Astrocyte (in vitro differentiated cells and primary cell): ENCODE results near the gene CLEC16A. TPM values are rescaled to one million over a fixed set of nuclear protein-coding genes. Genes with fewer than 3 reads are reported as not detected.
A peak's percentile ranks its signal among the peaks of the same experiment; 100 is the strongest.

Experiments used
- DNase-seq: peaks from one replicate; pipeline ENCODE4 v3.0.0-alpha.2; 2010; ENCODE audit warnings: low read depth
- FAIRE-seq: peaks from 2 replicates; lab custom pipeline; 2011; peaks lifted over from hg19 to GRCh38; lab: Jason Lieb, UNC
- H2AFZ ChIP-seq: 2 replicates; pipeline ENCODE4 v1.6.0; 2012; ENCODE audit warnings: low read depth, low read length, inconsistent platforms
- H3K27ac ChIP-seq: 2 replicates; pipeline ENCODE4 v1.5.1; 2011; ENCODE audit warnings: low read depth, low read length, inconsistent platforms
- H3K27me3 ChIP-seq: 2 replicates; pipeline ENCODE4 v1.6.0; 2011; ENCODE audit warnings: low read length, inconsistent platforms; ENCODE audit not compliant: insufficient read depth
- H3K36me3 ChIP-seq: 2 replicates; pipeline ENCODE4 v1.5.1; 2011; ENCODE audit warnings: low read length, inconsistent platforms; ENCODE audit not compliant: insufficient read depth
- H3K4me1 ChIP-seq: 2 replicates; pipeline ENCODE4 v1.5.1; 2011; ENCODE audit warnings: low read length, inconsistent platforms; ENCODE audit not compliant: insufficient read depth
- H3K4me2 ChIP-seq: 2 replicates; pipeline ENCODE4 v1.6.0; 2012; ENCODE audit warnings: low read length, inconsistent platforms
- H3K4me3 ChIP-seq: 2 replicates; pipeline ENCODE4 v1.5.1; 2011; ENCODE audit warnings: low read depth, mild to moderate bottlenecking, low read length, inconsistent platforms; ENCODE audit not compliant: insufficient read depth
- H3K79me2 ChIP-seq: 2 replicates; pipeline ENCODE4 v1.6.0; 2012; ENCODE audit warnings: mild to moderate bottlenecking, low read length, inconsistent platforms; ENCODE audit not compliant: insufficient read depth
- H3K9ac ChIP-seq: 2 replicates; pipeline ENCODE4 v1.6.0; 2012; ENCODE audit warnings: mild to moderate bottlenecking, low read length, inconsistent platforms
- H3K9me3 ChIP-seq: 2 replicates; pipeline ENCODE4 v1.5.1; 2012; ENCODE audit warnings: low read depth, mild to moderate bottlenecking, low read length, inconsistent platforms; ENCODE audit not compliant: insufficient read depth
- H4K20me1 ChIP-seq: 2 replicates; pipeline ENCODE4 v1.6.0; 2012; ENCODE audit warnings: low read length, inconsistent platforms; ENCODE audit not compliant: insufficient read depth
- H3K27ac Mint-ChIP-seq: one replicate; pipeline ENCODE4 v1.8.0; 2021; ENCODE audit warnings: mild to moderate bottlenecking, mixed read lengths; ENCODE audit not compliant: unreplicated experiment
- H3K27me3 Mint-ChIP-seq: one replicate; pipeline ENCODE4 v1.8.0; 2021; ENCODE audit warnings: low read depth, mixed read lengths; ENCODE audit not compliant: unreplicated experiment
- H3K36me3 Mint-ChIP-seq: one replicate; pipeline ENCODE4 v1.8.0; 2021; ENCODE audit warnings: low read depth, mixed read lengths; ENCODE audit not compliant: unreplicated experiment
- H3K4me1 Mint-ChIP-seq: one replicate; pipeline ENCODE4 v1.8.0; 2021; ENCODE audit warnings: low read depth, mixed read lengths; ENCODE audit not compliant: unreplicated experiment
- H3K4me3 Mint-ChIP-seq: one replicate; pipeline ENCODE4 v1.8.0; 2021; ENCODE audit warnings: mild to moderate bottlenecking, moderate library complexity, mixed read lengths; ENCODE audit not compliant: unreplicated experiment
- H3K9me3 Mint-ChIP-seq: one replicate; pipeline ENCODE4 v1.8.0; 2021; ENCODE audit warnings: mild to moderate bottlenecking, mixed read lengths; ENCODE audit not compliant: unreplicated experiment
- CTCF ChIP-seq: IDR thresholded peaks from 2 replicates; pipeline ENCODE4 v1.5.1; 2011; ENCODE audit warnings: low read depth, mild to moderate bottlenecking, inconsistent platforms, low read length, moderate library complexity; ENCODE audit not compliant: insufficient read depth
- EZH2 ChIP-seq: IDR thresholded peaks from 2 replicates; pipeline ENCODE4 v1.6.1; 2012; ENCODE audit warnings: mild to moderate bottlenecking, low read length, inconsistent platforms; ENCODE audit not compliant: insufficient read depth
- total RNA-seq: library from RNA; stranded (reverse); gene quantifications from 2 replicates; pipeline ENCODE4 v1.2.1, GENCODE V29; 2021

The CLEC16A gene
- total RNA-seq, 1 donor from 2014 or later = 31.7 TPM

DNA sequence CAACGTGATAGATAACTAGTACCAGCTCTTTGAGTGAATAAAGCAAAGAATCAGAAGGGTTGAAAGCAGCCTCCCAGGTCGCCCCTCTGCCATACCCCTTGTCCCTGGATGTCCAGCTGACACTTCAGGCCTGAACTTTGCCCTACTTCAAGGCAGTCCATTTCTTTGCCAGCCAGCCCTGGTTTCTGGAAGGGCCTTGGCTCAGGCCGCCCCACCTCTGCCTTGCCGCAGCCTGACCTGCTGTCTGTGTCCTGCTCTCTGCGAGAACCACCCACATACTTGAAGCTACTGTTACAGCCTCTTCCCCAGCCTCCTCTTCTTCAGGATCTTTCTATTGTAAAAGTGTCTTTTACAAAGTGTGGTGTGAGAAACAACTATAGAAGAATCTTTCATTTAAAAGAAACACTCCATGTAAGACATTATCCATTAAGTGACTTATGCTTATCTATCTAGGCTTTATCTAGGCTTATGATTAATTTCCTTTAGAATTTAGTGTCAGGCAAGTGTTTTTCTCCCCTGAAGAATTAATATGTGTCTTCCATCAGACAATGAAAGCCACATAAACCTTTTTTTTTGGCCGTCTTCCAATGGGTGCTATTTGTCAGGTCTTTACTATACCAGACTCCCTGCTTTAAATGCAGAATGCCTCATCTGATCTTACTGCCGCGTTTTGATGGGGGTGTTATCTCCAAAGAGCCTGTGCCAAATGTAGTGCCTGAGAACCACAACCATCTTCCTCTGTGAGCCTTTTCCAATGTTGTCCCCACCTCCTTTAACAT, 177.7 kb downstream of the CLEC16A start:
- Mint-ChIP-seq H3K4me3 (no peak overlapping the region), H3K4me1 (peaks cover 33% of the 10 kb centered on the region), H3K9me3 (no peaks in the 10 kb centered on the region), H3K27ac (peak overlapping the region; percentile 72), H3K27me3 (peaks cover 2% of the 10 kb centered on the region), H3K36me3 (peaks cover 14% of the 10 kb centered on the region)
- Histone ChIP-seq H3K79me2 (no peaks in the 10 kb centered on the region), H3K4me3 (no peak overlapping the region), H3K27ac (no peak overlapping the region), H3K9me3 (no peaks in the 10 kb centered on the region), H3K4me2 (no peak overlapping the region), H2AFZ (no peak overlapping the region), H3K9ac (no peak overlapping the region), H3K4me1 (peaks cover 18% of the 10 kb centered on the region), H3K36me3 (peaks cover 9% of the 10 kb centered on the region), H3K27me3 (no peaks in the 10 kb centered on the region), H4K20me1 (peaks cover 3% of the 10 kb centered on the region)
- no peak for TF ChIP-seq EZH2
- TF ChIP-seq CTCF = no peak
- FAIRE-seq (no peak), DNase-seq (peak; percentile 79)

- Histone ChIP-seq H3K9me3 (no peaks in the 10 kb centered on the region), H3K4me2 (no peak overlapping the region), H3K4me3 (no peak overlapping the region), H3K9ac (no peak overlapping the region), H3K27me3 (no peaks in the 10 kb centered on the region), H3K27ac (no peak overlapping the region), H3K4me1 (peaks cover 17% of the 10 kb centered on the region), H3K36me3 (peaks cover 9% of the 10 kb centered on the region), H4K20me1 (peaks cover 3% of the 10 kb centered on the region), H3K79me2 (no peaks in the 10 kb centered on the region), H2AFZ (no peak overlapping the region)
- Mint-ChIP-seq H3K27ac (peak overlapping the region; percentile 34), H3K4me3 (no peak overlapping the region), H3K36me3 (peaks cover 18% of the 10 kb centered on the region), H3K27me3 (peaks cover 2% of the 10 kb centered on the region), H3K4me1 (peaks cover 27% of the 10 kb centered on the region), H3K9me3 (no peaks in the 10 kb centered on the region)
- no peak for DNase-seq
- FAIRE-seq = no peak
- TF ChIP-seq EZH2 (no peak), CTCF (no peak)
Observed at GRCh38 chr16:11123666-11124065, 179.3 kb downstream of the CLEC16A start.

GRCh38 chr16:11125936-11126335, 181.6 kb downstream of the CLEC16A start:
- no peaks in the 10 kb centered on the region for H3K9me3 ChIP-seq
- DNase-seq = no peak
- H3K4me1 ChIP-seq = peaks cover 14% of the 10 kb centered on the region
- peaks cover 21% of the 10 kb centered on the region for H3K36me3 Mint-ChIP-seq
- no peaks in the 10 kb centered on the region for H3K27me3 ChIP-seq
- peaks cover 3% of the 10 kb centered on the region for H4K20me1 ChIP-seq
- no peak overlapping the region for H3K4me3 ChIP-seq
- no peaks in the 10 kb centered on the region for H3K79me2 ChIP-seq
- FAIRE-seq = no peak
- peaks cover 9% of the 10 kb centered on the region for H3K36me3 ChIP-seq
- no peak overlapping the region for H3K27ac ChIP-seq
- peaks cover 23% of the 10 kb centered on the region for H3K4me1 Mint-ChIP-seq
- peaks cover 2% of the 10 kb centered on the region for H3K27me3 Mint-ChIP-seq
- H3K4me3 Mint-ChIP-seq = no peak overlapping the region
- H3K9ac ChIP-seq = no peak overlapping the region
- TF ChIP-seq CTCF (no peak), EZH2 (no peak)
- no peaks in the 10 kb centered on the region for H3K9me3 Mint-ChIP-seq
- no peak overlapping the region for H2AFZ ChIP-seq
- no peak overlapping the region for H3K27ac Mint-ChIP-seq
- no peak overlapping the region for H3K4me2 ChIP-seq
